RWPE2 (cell line): ENCODE measurements around the gene FBXL2.

ENCODE experiments used
- ATAC-seq: fragments of 200-7000 bp; cut with Tn5 transposase; 3 replicates; pipeline ENCODE4 v1.9.1; 2021; ENCODE audit warnings: low read depth
- DNase-seq: peaks from one replicate; pipeline ENCODE4 v3.0.0-alpha.2; 2020; ENCODE audit warnings: low spot score
- H3K27ac ChIP-seq: fragments of 450-650 bp; 2 replicates; pipeline ENCODE4 v1.5.1; 2017; ENCODE audit warnings: mild to moderate bottlenecking; ENCODE audit not compliant: poor library complexity, severe bottlenecking
- H3K27me3 ChIP-seq: fragments of 250-450 bp; sonication (Bioruptor Pico); 2 replicates; pipeline ENCODE4 v1.5.1; 2021; ENCODE audit warnings: mild to moderate bottlenecking, moderate library complexity; ENCODE audit not compliant: insufficient read depth, poor library complexity, severe bottlenecking
- H3K36me3 ChIP-seq: fragments of 250-450 bp; sonication (Bioruptor Pico); 2 replicates; pipeline ENCODE4 v1.5.1; 2020; ENCODE audit warnings: low read depth, mild to moderate bottlenecking, moderate library complexity
- H3K4me1 ChIP-seq: fragments of 250-450 bp; sonication (Bioruptor Pico); 2 replicates; pipeline ENCODE4 v1.5.1; 2021; ENCODE audit warnings: mild to moderate bottlenecking, moderate library complexity; ENCODE audit not compliant: insufficient read depth, poor library complexity, severe bottlenecking
- H3K4me3 ChIP-seq: fragments of 250-450 bp; sonication (Bioruptor Pico); 2 replicates; pipeline ENCODE4 v1.5.1; 2021; ENCODE audit warnings: mild to moderate bottlenecking, moderate library complexity; ENCODE audit not compliant: severe bottlenecking
- H3K9me3 ChIP-seq: fragments of 250-450 bp; sonication (Bioruptor Pico); 2 replicates; pipeline ENCODE4 v1.5.1; 2021; ENCODE audit warnings: mild to moderate bottlenecking, moderate library complexity; ENCODE audit not compliant: severe bottlenecking
- TF ChIP-seq, protein P1 (sequence below): fragments of 450-650 bp; IDR thresholded peaks from one replicate; pipeline ENCODE4 v1.5.1; 2017; ENCODE audit warnings: mild to moderate bottlenecking, moderate library complexity; ENCODE audit not compliant: poor library complexity, severe bottlenecking

Gene FBXL2, protein sequence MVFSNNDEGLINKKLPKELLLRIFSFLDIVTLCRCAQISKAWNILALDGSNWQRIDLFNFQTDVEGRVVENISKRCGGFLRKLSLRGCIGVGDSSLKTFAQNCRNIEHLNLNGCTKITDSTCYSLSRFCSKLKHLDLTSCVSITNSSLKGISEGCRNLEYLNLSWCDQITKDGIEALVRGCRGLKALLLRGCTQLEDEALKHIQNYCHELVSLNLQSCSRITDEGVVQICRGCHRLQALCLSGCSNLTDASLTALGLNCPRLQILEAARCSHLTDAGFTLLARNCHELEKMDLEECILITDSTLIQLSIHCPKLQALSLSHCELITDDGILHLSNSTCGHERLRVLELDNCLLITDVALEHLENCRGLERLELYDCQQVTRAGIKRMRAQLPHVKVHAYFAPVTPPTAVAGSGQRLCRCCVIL

DNA sequence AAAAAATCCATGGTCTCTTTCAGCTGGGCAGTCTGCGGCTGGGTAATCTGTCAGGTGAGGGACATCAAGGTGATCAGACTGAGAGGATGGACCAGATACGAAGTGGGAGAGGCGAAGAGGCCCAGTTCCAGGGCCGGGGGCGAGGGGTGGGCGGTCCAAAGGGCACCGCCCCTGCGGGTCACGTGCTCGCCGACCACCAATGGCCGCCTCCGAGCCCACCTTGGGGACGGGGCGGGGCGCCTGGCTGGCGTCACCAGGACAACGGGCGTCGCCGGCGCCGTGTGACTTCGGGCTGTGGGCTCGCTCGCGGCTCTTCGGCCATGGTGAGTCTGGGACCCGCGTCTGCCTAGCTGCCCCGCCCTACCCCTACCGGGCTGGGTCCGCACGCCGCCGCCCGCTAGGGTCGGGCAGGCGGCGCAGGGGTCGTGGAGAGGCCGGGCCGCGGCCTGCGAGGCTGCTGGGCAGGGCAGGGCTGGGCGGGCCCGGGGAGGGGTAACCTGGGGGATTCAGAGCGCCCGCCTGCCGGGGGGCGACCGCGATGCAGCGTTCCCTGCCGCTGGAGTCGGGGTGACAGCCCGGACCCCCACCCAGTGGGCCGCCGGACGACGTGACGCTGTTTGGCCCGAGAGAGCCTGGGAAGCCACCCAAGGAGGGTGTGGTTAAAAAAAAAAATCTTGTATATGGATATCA lies at the start of gene FBXL2:
Gene FBXL2 (plus strand): TSS at position 250 of the 690 bp plus-strand sequence. CDS start 71 bp downstream, at position 321.
- H3K27ac ChIP-seq: peak within 1 kb of the TSS; percentile 33
- TF ChIP-seq, protein P1, sequence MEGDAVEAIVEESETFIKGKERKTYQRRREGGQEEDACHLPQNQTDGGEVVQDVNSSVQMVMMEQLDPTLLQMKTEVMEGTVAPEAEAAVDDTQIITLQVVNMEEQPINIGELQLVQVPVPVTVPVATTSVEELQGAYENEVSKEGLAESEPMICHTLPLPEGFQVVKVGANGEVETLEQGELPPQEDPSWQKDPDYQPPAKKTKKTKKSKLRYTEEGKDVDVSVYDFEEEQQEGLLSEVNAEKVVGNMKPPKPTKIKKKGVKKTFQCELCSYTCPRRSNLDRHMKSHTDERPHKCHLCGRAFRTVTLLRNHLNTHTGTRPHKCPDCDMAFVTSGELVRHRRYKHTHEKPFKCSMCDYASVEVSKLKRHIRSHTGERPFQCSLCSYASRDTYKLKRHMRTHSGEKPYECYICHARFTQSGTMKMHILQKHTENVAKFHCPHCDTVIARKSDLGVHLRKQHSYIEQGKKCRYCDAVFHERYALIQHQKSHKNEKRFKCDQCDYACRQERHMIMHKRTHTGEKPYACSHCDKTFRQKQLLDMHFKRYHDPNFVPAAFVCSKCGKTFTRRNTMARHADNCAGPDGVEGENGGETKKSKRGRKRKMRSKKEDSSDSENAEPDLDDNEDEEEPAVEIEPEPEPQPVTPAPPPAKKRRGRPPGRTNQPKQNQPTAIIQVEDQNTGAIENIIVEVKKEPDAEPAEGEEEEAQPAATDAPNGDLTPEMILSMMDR: no peak
- H3K36me3 ChIP-seq: 0 out of 2 replicates have a peak, but pooled peaks cover 5% of the 10 kb centered on the region
- H3K27me3 ChIP-seq: no peaks in the 10 kb centered on the region
- no peaks in the 10 kb centered on the region for H3K9me3 ChIP-seq
- peak; percentile 76 for DNase-seq
- peaks cover 11% of the 10 kb centered on the region for H3K4me1 ChIP-seq
- ATAC-seq: peak; percentile 88
- peak within 1 kb of the TSS; percentile 70 for H3K4me3 ChIP-seq

DNA sequence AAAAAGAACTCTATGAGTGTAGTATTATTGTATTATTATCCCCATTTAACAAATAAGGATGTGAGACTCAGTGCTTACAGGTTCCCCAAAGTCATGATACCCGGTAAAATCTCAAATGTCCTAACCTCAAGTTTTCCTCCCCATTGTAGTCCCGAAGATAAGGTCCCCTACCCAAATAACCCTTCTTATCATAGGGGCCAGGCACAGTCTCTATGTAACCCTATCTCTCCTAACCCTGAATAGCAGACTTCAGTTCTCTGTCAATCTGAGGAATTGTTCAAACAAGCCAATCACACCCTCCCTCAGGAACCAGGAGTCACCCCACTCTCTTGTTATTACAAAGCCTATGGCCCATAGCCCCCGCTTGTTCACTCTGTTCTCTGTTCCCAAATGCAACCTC lies 48.2 kb upstream of the FBXL2 start:
- Histone ChIP-seq H3K27me3 (no peaks in the 10 kb centered on the region), H3K4me1 (no peaks in the 10 kb centered on the region), H3K27ac (no peak overlapping the region), H3K9me3 (no peaks in the 10 kb centered on the region), H3K4me3 (no peak overlapping the region), H3K36me3 (no peaks in the 10 kb centered on the region)
- no peak for ATAC-seq
- DNase-seq: no peak
- TF ChIP-seq, protein P1: no peak

DNA sequence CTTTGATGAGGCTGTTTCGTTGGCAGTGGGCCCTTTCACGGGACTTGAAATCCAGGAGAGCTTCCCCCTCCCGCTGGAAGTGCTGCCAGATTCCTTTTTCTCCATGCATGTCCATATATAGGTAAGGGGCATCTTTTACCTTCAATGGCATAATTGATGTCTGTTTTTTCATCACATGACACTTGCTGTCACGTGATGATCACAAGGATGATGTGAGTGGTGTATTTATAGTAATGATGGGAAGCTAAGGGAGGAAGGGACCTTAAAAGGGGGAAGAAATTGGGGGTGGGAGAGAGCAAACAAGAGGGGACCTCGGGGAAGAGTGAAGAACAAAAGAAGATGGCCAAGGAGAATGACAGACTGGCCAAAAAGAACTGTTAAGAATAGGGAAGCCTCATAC lies 47.3 kb upstream of the FBXL2 start:
- ATAC-seq: no peak
- H3K27ac ChIP-seq: no peak overlapping the region
- H3K4me1 ChIP-seq: no peaks in the 10 kb centered on the region
- DNase-seq: no peak
- no peaks in the 10 kb centered on the region for H3K36me3 ChIP-seq
- TF ChIP-seq, protein P1: no peak
- no peaks in the 10 kb centered on the region for H3K9me3 ChIP-seq
- H3K4me3 ChIP-seq: no peak overlapping the region
- H3K27me3 ChIP-seq: no peaks in the 10 kb centered on the region

DNA sequence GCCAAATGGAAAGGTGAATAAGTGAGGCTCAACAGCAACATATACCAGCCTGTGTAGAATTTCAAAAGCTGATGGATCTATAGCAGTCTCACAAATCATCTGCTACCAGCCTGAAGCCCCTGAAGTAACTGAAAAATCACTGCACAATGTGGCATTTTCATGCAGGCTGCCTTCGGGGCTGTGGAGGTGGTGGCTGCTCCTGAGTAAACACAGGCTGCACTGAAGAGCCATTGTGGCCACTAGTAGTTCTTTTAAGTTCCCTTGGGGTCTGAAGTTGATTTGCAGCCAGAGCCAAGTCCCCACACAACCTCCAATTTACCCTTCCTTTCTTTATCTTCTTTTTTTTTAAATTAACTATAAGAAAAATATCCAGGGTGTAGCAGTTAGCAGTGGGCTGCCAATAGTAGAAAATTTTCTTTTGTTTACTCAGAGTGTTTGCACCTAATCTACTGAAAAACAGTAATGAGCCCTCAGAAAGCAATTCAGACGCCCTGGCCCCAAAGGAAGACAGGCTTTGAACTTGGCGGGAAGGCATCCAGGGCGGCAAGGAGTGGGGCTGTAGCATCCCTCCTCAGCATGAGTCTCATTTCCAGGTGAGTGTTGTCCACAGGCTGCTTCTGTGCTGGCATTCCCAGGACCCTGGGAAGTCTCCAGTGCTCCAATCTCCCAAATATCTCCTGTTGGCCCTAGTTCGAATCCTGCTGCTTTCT lies 45.3 kb upstream of the FBXL2 start:
- Histone ChIP-seq H3K4me3 (no peak overlapping the region), H3K36me3 (no peaks in the 10 kb centered on the region), H3K9me3 (no peaks in the 10 kb centered on the region), H3K27me3 (no peaks in the 10 kb centered on the region), H3K4me1 (no peaks in the 10 kb centered on the region), H3K27ac (no peak overlapping the region)
- TF ChIP-seq, protein P1: no peak
- DNase-seq: no peak
- no peak for ATAC-seq
